ENCODE results near the gene C11orf16. TPM values are rescaled to one million over a fixed set of nuclear protein-coding genes. Genes with fewer than 3 reads are reported as not detected.
A peak's percentile ranks its signal among the peaks of the same experiment; 100 is the strongest.
"Not testable (repeated sequence)": the region's sequence is repeated elsewhere in the genome, so short reads cannot be mapped to it uniquely, and the experiment has no call there.

Gene C11orf16
- total RNA-seq, 1 donor from 2014 or later: not detected

GRCh38 chr11:8905528-8906165 is 27.1 kb downstream of the C11orf16 start:
- Mint-ChIP-seq H3K4me3 (no peak overlapping the region), H3K27ac (peak overlapping the region; percentile 30), H3K9me3 (peaks cover 9% of the 10 kb centered on the region), H3K27me3 (peaks cover 7% of the 10 kb centered on the region), H3K36me3 (peaks cover 4% of the 10 kb centered on the region), H3K4me1 (ENCODE audit: unreplicated experiment) (peaks cover 18% of the 10 kb centered on the region)
- no peak for TF ChIP-seq CTCF (conservative IDR thresholded peaks at IDR 0.05)
- DNase-seq (ENCODE audit: extremely low spot score, unreplicated experiment): no peak

GRCh38 chr11:8899119-8899753 is 33.5 kb downstream of the C11orf16 start:
- H3K9me3 Mint-ChIP-seq: peaks cover 7% of the 10 kb centered on the region
- no peaks in the 10 kb centered on the region for H3K4me1 Mint-ChIP-seq (ENCODE audit: unreplicated experiment)
- no peak overlapping the region for H3K4me3 Mint-ChIP-seq
- no peak for DNase-seq (ENCODE audit: extremely low spot score, unreplicated experiment)
- no peaks in the 10 kb centered on the region for H3K27me3 Mint-ChIP-seq
- H3K36me3 Mint-ChIP-seq: peaks cover 4% of the 10 kb centered on the region
- TF ChIP-seq CTCF (conservative IDR thresholded peaks at IDR 0.05): no peak
- no peak overlapping the region for H3K27ac Mint-ChIP-seq

- H3K36me3 Mint-ChIP-seq; H3K27me3 Mint-ChIP-seq; DNase-seq (ENCODE audit: extremely low spot score, unreplicated experiment); H3K4me3 Mint-ChIP-seq; H3K4me1 Mint-ChIP-seq (ENCODE audit: unreplicated experiment); H3K9me3 Mint-ChIP-seq; H3K27ac Mint-ChIP-seq: not testable (repeated sequence)
Measured at GRCh38 chr11:8891185-8891584, 41.6 kb downstream of the C11orf16 start.

- Mint-ChIP-seq H3K36me3 (no peaks in the 10 kb centered on the region), H3K27me3 (peaks cover 3% of the 10 kb centered on the region), H3K4me1 (ENCODE audit: unreplicated experiment) (no peaks in the 10 kb centered on the region), H3K27ac (no peak overlapping the region), H3K9me3 (no peaks in the 10 kb centered on the region), H3K4me3 (no peak overlapping the region)
- no peak for TF ChIP-seq CTCF (conservative IDR thresholded peaks at IDR 0.05)
- DNase-seq (ENCODE audit: extremely low spot score, unreplicated experiment): no peak
Measured at GRCh38 chr11:8886322-8886721, 46.4 kb downstream of the C11orf16 start.

GRCh38 chr11:8881585-8881984 is 51.2 kb downstream of the C11orf16 start:
- H3K27ac Mint-ChIP-seq; H3K27me3 Mint-ChIP-seq; DNase-seq (ENCODE audit: extremely low spot score, unreplicated experiment); H3K4me1 Mint-ChIP-seq (ENCODE audit: unreplicated experiment); H3K36me3 Mint-ChIP-seq; H3K4me3 Mint-ChIP-seq; H3K9me3 Mint-ChIP-seq: not testable (repeated sequence)

GRCh38 chr11:8878771-8879170 is 54.0 kb downstream of the C11orf16 start:
- no peaks in the 10 kb centered on the region for H3K27me3 Mint-ChIP-seq
- TF ChIP-seq CTCF (conservative IDR thresholded peaks at IDR 0.05): no peak
- peaks cover 7% of the 10 kb centered on the region for H3K4me1 Mint-ChIP-seq (ENCODE audit: unreplicated experiment)
- H3K36me3 Mint-ChIP-seq: no peaks in the 10 kb centered on the region
- no peak overlapping the region for H3K4me3 Mint-ChIP-seq
- no peaks in the 10 kb centered on the region for H3K9me3 Mint-ChIP-seq
- no peak for DNase-seq (ENCODE audit: extremely low spot score, unreplicated experiment)
- H3K27ac Mint-ChIP-seq: no peak overlapping the region
